ENCODE data around the gene ARHGEF1. TPM values are rescaled to one million over a fixed set of nuclear protein-coding genes. Genes with fewer than 3 reads are reported as not detected.
A peak's percentile ranks its signal among the peaks of the same experiment; 100 is the strongest.

The ARHGEF1 gene
- total RNA-seq, 1 donor from 2014 or later, result 197 TPM

DNA sequence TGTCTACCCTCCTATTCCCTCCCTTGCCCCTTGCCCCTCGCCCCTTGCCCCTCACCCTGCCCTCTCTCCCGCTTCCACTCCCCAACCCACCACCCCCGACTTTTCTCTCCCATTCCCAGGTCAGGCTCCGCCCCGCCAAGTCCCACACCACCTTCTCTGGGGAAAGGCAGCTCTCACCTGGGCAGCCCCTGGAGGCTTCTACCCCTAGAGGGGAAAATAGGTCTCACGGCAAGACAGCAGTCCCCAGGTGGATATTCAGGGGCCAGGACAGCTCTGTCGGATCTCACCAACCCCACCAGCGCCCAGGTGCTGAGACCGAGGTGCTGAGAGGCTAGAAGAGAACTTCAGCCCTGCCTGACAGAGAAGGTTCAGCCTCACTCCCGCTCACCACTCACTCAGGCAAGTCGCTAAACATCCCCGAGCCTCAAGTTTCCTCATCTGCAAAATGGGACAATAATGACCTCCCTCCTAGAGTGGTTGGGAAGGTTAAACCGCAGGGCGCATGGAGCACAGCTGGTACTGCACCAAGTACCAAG is 46.6 kb downstream of the ARHGEF1 start:
- ATAC-seq (no peak), DNase-seq (no peak)
- H3K4me1 ChIP-seq, result peaks cover 12% of the 10 kb centered on the region
- H3K27me3 ChIP-seq, result peaks cover 71% of the 10 kb centered on the region
- H3K36me3 ChIP-seq, result no peaks in the 10 kb centered on the region
- TF ChIP-seq, protein P1, sequence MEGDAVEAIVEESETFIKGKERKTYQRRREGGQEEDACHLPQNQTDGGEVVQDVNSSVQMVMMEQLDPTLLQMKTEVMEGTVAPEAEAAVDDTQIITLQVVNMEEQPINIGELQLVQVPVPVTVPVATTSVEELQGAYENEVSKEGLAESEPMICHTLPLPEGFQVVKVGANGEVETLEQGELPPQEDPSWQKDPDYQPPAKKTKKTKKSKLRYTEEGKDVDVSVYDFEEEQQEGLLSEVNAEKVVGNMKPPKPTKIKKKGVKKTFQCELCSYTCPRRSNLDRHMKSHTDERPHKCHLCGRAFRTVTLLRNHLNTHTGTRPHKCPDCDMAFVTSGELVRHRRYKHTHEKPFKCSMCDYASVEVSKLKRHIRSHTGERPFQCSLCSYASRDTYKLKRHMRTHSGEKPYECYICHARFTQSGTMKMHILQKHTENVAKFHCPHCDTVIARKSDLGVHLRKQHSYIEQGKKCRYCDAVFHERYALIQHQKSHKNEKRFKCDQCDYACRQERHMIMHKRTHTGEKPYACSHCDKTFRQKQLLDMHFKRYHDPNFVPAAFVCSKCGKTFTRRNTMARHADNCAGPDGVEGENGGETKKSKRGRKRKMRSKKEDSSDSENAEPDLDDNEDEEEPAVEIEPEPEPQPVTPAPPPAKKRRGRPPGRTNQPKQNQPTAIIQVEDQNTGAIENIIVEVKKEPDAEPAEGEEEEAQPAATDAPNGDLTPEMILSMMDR (IDR thresholded peaks at IDR 0.05), result no peak
- H3K27ac ChIP-seq, result no peak overlapping the region
- no peak overlapping the region for H3K4me3 ChIP-seq
- H3K9me3 ChIP-seq, result no peaks in the 10 kb centered on the region
- intact Hi-C loops (cut with DNase I), result loop anchor here (10.0 kb wide), 1 partner anchor 65 kb away; the partner anchor contains the start of gene RPS19

DNA sequence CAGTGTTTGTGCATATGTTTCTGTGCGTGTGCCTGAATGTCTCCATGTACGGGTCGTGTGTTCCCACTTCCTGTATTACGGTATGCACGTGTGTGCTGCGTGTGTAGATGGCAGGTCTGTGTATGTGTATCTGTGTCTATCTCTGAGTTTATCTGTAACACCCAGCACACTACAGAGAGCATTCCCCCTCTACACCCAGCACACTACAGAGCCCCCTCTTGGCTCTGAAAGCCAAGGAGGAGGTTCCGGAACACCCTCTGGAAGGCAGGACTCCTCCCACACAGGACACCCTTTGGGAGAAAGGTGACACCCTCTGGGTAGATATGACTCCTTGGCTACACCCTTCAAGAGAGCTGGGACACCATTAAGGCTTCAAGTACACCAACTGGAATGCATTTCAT is 47.3 kb downstream of the ARHGEF1 start:
- Histone ChIP-seq H3K27ac (no peak overlapping the region), H3K27me3 (peaks cover 69% of the 10 kb centered on the region), H3K36me3 (no peaks in the 10 kb centered on the region), H3K9me3 (no peaks in the 10 kb centered on the region), H3K4me1 (peaks cover 12% of the 10 kb centered on the region), H3K4me3 (no peak overlapping the region)
- ATAC-seq, result peak; percentile 6
- TF ChIP-seq, protein P1 (IDR thresholded peaks at IDR 0.05), result no peak
- intact Hi-C loops (cut with DNase I), result loop anchor here (10.0 kb wide), 1 partner anchor 66 kb away; the partner anchor contains the start of gene RPS19
- DNase-seq, result no peak

DNA sequence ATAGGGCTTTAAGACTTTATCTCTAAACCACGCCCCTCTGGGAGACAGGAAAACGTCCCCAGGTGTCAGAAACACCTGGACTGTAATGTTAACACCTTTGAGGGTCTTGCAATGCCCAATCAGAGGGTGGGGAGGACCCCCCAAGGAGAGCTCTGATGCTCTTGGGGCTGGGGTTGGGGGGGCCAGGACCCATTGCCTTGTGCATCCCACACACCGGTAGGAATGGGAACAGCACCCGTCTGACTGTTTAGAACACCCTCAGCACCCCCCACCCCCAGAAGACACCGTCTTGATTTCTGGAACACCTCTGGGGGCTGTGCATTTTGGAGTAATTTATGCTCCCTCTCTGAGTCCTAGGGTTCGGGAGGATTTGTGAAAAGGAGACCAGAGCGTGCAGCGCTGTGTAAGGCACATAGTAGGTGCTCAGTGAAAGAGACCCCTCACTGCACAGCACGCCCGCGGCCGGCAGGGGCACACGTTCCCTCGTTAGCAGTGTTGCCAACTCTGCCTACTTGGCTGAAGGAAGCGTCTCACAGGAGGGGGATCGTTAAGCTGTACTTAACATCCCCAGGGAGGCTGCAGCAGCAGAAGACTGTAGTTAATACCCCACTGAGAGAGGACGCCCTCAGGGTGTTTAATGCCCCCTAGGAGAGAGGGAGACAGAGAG is 48.1 kb downstream of the ARHGEF1 start:
- TF ChIP-seq, protein P1 (IDR thresholded peaks at IDR 0.05), result peak; percentile 28
- Histone ChIP-seq H3K36me3 (no peaks in the 10 kb centered on the region), H3K4me3 (no peak overlapping the region), H3K27me3 (peaks cover 69% of the 10 kb centered on the region), H3K27ac (no peak overlapping the region), H3K9me3 (no peaks in the 10 kb centered on the region), H3K4me1 (peaks cover 12% of the 10 kb centered on the region)
- intact Hi-C loops (cut with DNase I), result loop anchor here (10.0 kb wide), 1 partner anchor 66 kb away; the partner anchor contains the start of gene RPS19
- no peak for DNase-seq
- ATAC-seq, result no peak

DNA sequence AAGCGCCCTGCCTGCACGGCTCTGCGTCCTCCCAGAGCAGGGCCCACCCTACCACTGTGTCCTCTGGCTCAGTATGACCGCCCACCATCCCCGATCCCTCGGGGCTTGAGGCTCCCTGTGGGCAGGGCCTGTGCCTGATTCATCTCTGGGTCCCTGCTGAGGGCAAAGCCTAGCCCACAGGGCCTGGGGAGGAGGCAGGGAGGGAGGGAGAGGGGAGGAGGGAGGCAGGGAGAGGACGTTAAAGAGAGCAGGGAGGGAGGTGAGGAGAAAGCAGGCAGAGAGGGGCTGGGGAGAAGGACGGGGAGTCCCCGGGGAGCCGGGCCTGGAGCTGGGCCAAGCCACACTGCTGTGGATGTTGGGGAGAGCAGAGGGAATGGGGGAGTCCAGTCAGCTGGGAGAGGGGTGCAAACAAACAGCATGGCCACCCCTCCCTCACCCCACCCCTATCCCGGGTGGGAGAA is 49.3 kb downstream of the ARHGEF1 start:
- Histone ChIP-seq H3K9me3 (no peaks in the 10 kb centered on the region), H3K4me3 (no peak overlapping the region), H3K27me3 (peaks cover 61% of the 10 kb centered on the region), H3K4me1 (peaks cover 12% of the 10 kb centered on the region), H3K27ac (no peak overlapping the region), H3K36me3 (no peaks in the 10 kb centered on the region)
- TF ChIP-seq, protein P1 (IDR thresholded peaks at IDR 0.05), result no peak
- DNase-seq, result no peak
- intact Hi-C loops (cut with DNase I), result loop anchor here (10.0 kb wide), 1 partner anchor 67 kb away; the partner anchor contains the start of gene RPS19
- no peak for ATAC-seq

DNA sequence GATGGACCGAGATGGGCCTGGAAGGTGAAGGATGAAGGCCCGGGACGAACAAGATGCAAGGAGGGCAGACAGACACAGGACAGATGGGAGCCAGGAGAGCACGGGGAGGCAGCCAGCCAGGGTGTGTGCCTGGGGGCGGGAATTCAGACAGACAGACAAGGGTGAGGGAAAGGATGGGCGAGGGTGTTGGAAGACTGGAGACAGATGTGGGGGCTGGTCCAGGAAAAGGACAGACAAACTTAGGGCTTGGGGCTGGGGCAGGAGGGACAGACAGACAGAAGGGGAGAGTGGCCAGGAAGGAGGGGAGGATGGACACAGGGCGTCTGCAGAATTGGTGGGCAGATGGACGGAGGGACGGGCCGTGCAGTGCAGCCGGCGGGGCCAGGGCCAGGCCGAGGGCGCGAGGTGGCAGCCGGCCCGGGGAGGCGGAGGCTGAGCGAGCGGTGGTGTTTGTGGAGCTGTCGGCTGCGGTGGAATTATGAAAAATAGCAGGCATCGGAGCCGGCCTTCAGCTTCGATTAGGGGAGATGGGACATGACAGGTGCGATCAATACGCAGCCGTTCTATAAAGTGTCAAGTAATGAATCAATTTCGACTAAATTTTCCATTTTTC is 49.8 kb downstream of the ARHGEF1 start:
- Histone ChIP-seq H3K27ac (no peak overlapping the region), H3K36me3 (no peaks in the 10 kb centered on the region), H3K9me3 (no peaks in the 10 kb centered on the region), H3K27me3 (peaks cover 56% of the 10 kb centered on the region), H3K4me1 (peaks cover 8% of the 10 kb centered on the region), H3K4me3 (no peak overlapping the region)
- DNase-seq (no peak), ATAC-seq (no peak)
- intact Hi-C loops (cut with DNase I), result loop anchor here (10.0 kb wide), 1 partner anchor 68 kb away; the partner anchor contains the start of gene RPS19
- TF ChIP-seq, protein P1 (IDR thresholded peaks at IDR 0.05), result no peak

All from upper lobe of right lung (tissue), 1 donor.